Upper lobe of right lung (tissue), 1 donor: ENCODE data around the gene COL3A1. TPM values are rescaled to one million over a fixed set of nuclear protein-coding genes. Genes with fewer than 3 reads are reported as not detected.

ENCODE experiments used
- ATAC-seq: fragments of 200-7000 bp; cut with Tn5 transposase; one replicate; pipeline ENCODE4 v1.9.1; 2020; ENCODE audit warnings: mild to moderate bottlenecking, moderate library complexity
- DNase-seq: peaks from one replicate; pipeline ENCODE4 v3.0.0-alpha.2; 2020
- H3K27ac ChIP-seq: fragments of 200-600 bp; one replicate; pipeline ENCODE4 v1.8.0; 2022
- H3K27me3 ChIP-seq: fragments of 200-600 bp; one replicate; pipeline ENCODE4 v1.8.0; 2022; ENCODE audit warnings: mild to moderate bottlenecking
- H3K36me3 ChIP-seq: fragments of 200-600 bp; one replicate; pipeline ENCODE4 v1.8.0; 2022
- H3K4me1 ChIP-seq: fragments of 200-600 bp; one replicate; pipeline ENCODE4 v1.8.0; 2022
- H3K4me3 ChIP-seq: fragments of 200-600 bp; one replicate; pipeline ENCODE4 v1.8.0; 2022; ENCODE audit warnings: mild to moderate bottlenecking
- H3K9me3 ChIP-seq: fragments of 200-600 bp; one replicate; pipeline ENCODE4 v1.8.0; 2022
- CTCF ChIP-seq: fragments of 200-600 bp; IDR thresholded peaks from one replicate; pipeline ENCODE4 v1.8.0; 2022; ENCODE audit warnings: antibody characterized with exemption
- intact Hi-C: fragments of 100-400 bp; cut with DNase I; formaldehyde crosslinking; loops from one replicate; pipeline ENCODE4 v1.11.0; 2022
- total RNA-seq: library from RNA; stranded (reverse); fragmentation: NEBNext Ultra II Directional; extraction: Animal tissue kit (Norgen Biotek cat#: 25700); gene quantifications from one replicate; pipeline ENCODE4 v1.2.1, GENCODE V29; 2021
- donor health status: DM: no; HTN: yes; CAD: no; lungs with severe emphysema.

COL3A1 gene
- total RNA-seq, 1 donor from 2014 or later: 188 TPM

DNA sequence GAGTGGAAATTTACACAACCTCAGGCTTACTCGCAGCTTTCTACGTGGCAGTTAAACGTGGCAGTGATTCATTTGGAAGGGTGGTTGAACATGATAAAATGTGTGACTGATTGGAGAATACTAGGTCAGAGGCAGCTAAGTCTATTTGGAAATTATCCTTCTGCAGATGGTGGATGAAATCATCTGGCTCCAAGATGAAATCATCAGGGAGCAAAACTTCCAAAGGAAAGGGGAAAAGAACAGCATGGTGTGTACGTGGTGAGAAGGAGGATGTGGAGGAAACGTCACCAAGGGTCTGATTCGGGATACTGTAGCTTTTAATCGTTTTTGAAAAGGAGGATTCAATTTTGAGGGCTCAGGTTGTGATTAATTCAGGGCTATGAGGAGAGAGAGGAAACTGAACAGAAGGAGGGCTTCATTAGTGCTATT, 47.9 kb downstream of the COL3A1 start:
- H3K9me3 ChIP-seq: no peaks in the 10 kb centered on the region
- no peak for TF ChIP-seq CTCF
- ATAC-seq: no peak
- intact Hi-C loops: no loop called here
- no peaks in the 10 kb centered on the region for H3K36me3 ChIP-seq
- no peaks in the 10 kb centered on the region for H3K4me1 ChIP-seq
- DNase-seq: no peak
- H3K27me3 ChIP-seq: no peaks in the 10 kb centered on the region
- H3K27ac ChIP-seq: peak overlapping the region; percentile 14
- no peak overlapping the region for H3K4me3 ChIP-seq

DNA sequence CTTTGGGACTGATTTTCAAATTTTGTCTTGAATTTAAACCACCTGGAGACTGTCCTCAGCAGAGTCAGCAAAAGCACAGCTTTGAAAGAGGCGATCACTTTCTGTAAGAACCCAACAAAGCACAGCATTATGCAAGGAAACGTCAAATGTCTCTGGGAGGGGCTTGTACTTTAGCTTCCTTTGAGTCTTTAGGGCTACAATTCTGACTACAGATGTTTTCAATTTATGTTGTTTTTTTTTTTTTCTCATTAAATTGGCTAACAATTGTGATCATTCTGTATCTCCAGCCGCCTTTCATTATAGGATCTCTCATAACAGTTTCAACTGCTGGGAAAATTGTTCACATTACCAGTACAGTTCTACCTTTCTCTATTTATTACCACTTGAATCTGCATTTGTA, 48.3 kb downstream of the COL3A1 start:
- no peak overlapping the region for H3K4me3 ChIP-seq
- H3K36me3 ChIP-seq: no peaks in the 10 kb centered on the region
- no peaks in the 10 kb centered on the region for H3K27me3 ChIP-seq
- intact Hi-C loops: no loop called here
- peak overlapping the region; percentile 14 for H3K27ac ChIP-seq
- H3K9me3 ChIP-seq: no peaks in the 10 kb centered on the region
- H3K4me1 ChIP-seq: no peaks in the 10 kb centered on the region
- DNase-seq (no peak), ATAC-seq (no peak)
- no peak for TF ChIP-seq CTCF

DNA sequence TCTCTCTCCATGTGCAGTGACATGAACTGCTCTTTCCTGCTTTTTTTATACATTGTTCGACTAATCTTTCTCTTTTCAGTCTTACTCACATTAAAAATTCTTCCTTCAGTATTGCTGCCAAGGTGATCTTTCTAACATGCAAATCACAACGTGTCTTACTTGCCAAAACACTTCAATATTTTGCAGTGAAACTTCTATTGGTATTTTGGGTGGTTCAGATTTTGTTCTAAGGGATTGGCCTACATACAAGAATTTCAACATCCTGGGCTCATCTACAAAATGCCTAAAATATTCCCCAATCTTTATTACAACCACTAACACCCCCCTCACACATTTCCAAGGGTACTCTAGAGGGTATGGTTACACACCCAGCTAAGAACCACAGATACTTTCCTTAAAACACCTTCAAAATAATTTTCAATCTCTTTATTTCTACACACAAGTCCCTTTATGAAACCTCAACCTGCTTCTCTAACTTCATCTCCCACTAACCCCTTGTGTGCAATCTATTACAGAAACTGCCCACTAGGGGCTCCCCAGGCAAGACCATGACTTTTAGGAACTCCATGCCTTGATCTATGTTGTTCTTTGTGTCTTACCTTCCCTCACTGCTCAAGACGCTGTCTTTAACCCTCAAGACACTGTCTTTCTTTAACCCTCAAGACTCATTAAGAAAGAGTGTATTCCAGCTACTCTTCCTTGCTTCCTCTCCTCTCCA, 50.9 kb downstream of the COL3A1 start:
- no peak for ATAC-seq
- Histone ChIP-seq H3K4me3 (no peak overlapping the region), H3K9me3 (no peaks in the 10 kb centered on the region), H3K27me3 (no peaks in the 10 kb centered on the region), H3K4me1 (no peaks in the 10 kb centered on the region), H3K27ac (no peak overlapping the region), H3K36me3 (no peaks in the 10 kb centered on the region)
- intact Hi-C loops: no loop called here
- peak; percentile 19 for TF ChIP-seq CTCF
- DNase-seq: no peak

DNA sequence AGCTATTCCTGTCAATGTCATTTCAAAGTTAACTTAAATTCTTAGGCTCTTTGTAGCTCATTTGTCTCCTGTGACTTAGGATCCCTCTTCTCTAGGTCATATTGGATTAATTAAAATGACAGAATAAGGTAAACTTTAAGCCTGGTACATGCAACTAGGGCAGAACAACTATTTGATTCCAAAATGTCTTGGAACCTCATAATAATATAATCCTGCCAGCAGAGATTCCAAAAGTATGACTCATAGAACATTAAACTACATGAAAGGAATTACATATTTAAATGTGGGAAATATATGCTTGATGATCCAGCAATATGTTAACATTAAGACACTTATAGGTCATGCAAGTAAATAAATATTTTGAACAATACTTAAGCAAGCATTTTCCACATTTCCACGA, 63.3 kb downstream of the COL3A1 start:
- no peak for TF ChIP-seq CTCF
- no peak overlapping the region for H3K4me3 ChIP-seq
- H3K4me1 ChIP-seq: no peaks in the 10 kb centered on the region
- no peak overlapping the region for H3K27ac ChIP-seq
- H3K36me3 ChIP-seq: peaks cover 9% of the 10 kb centered on the region
- DNase-seq (no peak), ATAC-seq (no peak)
- H3K9me3 ChIP-seq: no peaks in the 10 kb centered on the region
- intact Hi-C loops: no loop called here
- no peaks in the 10 kb centered on the region for H3K27me3 ChIP-seq

DNA sequence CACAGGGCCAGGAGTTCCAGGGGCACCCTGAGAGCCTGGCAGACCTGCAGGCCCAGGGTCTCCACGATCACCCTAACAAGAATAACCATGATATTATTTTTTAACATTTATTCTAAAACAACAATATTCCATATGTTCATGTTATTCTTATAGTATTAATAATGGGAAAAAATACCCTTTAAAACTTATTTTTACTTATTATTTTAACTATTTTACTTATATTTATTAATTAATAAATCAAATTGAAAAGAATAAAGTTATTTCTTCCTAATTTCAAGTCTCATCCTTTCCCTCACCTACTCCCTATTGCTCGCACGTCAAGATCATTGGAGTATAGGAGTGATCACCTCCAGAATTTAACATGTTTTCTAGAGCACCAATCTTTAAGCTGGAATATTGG, 71.7 kb downstream of the COL3A1 start:
- no peak overlapping the region for H3K27ac ChIP-seq
- TF ChIP-seq CTCF: no peak
- no peak for ATAC-seq
- H3K9me3 ChIP-seq: no peaks in the 10 kb centered on the region
- no peak for DNase-seq
- peaks cover 14% of the 10 kb centered on the region for H3K36me3 ChIP-seq
- no peak overlapping the region for H3K4me3 ChIP-seq
- no peaks in the 10 kb centered on the region for H3K4me1 ChIP-seq
- intact Hi-C loops: no loop called here
- no peaks in the 10 kb centered on the region for H3K27me3 ChIP-seq

DNA sequence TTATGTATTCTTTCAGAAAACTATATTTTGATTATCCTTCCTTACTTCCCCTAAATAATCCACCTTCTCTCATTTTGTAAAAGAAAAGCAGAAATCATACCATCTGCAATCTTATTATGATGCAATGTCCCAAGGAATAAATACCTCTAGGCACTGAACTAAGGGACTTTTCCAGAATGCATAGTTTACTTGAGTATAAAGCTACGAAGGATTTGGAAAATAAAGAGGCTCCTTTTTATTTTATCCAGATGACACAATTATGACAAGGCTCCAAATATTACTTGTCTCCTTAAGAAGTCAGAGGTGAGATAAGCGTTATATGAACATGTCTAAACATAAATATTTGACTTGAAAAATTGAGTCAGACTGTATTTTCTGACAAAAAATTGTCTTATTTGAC, 72.1 kb downstream of the COL3A1 start:
- intact Hi-C loops: no loop called here
- H3K27ac ChIP-seq: no peak overlapping the region
- no peak for TF ChIP-seq CTCF
- no peak for ATAC-seq
- no peaks in the 10 kb centered on the region for H3K27me3 ChIP-seq
- no peak overlapping the region for H3K4me3 ChIP-seq
- H3K36me3 ChIP-seq: peaks cover 13% of the 10 kb centered on the region
- H3K9me3 ChIP-seq: no peaks in the 10 kb centered on the region
- DNase-seq: no peak
- H3K4me1 ChIP-seq: no peaks in the 10 kb centered on the region
